AG20443 (cell line): Measurements from ENCODE around the gene LILRB3.
"Not testable (repeated sequence)": the region's sequence is repeated elsewhere in the genome, so short reads cannot be mapped to it uniquely, and the experiment has no call there.

Experiments used
- DNase-seq: peaks from one replicate; pipeline ENCODE4 v3.0.0; 2012; ENCODE audit warnings: low spot score, mixed read lengths

The LILRB3 gene

DNA sequence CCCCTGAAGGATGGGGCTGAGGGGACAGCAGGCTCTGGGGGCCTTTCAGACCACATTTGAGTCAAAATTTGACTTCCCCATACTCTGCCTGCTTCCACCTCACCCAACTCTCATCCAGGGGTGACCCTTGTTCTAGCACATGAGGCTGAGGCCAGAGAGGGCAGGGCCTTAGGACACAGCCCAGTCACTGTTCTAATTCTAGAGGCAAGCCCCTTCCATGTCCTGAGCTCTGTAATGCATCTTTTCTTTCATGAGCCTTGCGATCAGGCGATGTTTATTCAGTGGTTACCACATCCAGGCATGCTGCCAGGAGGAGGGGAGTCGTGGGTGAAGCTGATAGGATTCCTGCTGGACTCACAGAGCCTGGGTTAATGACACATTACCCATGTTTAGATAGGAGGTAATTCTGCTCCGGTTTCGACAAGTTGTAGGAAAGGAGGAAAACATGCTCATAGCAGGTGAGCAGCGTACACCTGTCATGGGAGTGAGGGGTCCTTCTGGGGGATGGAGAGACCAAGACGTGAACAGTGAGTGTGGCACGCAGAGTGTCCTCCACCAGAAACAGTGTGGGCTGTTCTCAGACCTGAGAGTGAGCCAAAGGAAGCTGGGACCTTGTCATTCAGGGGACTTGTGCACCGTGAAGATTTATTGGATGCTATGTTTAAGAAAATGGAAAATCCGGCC, 12.9 kb downstream of the LILRB3 start:
- DNase-seq, result peak; percentile 92

DNA sequence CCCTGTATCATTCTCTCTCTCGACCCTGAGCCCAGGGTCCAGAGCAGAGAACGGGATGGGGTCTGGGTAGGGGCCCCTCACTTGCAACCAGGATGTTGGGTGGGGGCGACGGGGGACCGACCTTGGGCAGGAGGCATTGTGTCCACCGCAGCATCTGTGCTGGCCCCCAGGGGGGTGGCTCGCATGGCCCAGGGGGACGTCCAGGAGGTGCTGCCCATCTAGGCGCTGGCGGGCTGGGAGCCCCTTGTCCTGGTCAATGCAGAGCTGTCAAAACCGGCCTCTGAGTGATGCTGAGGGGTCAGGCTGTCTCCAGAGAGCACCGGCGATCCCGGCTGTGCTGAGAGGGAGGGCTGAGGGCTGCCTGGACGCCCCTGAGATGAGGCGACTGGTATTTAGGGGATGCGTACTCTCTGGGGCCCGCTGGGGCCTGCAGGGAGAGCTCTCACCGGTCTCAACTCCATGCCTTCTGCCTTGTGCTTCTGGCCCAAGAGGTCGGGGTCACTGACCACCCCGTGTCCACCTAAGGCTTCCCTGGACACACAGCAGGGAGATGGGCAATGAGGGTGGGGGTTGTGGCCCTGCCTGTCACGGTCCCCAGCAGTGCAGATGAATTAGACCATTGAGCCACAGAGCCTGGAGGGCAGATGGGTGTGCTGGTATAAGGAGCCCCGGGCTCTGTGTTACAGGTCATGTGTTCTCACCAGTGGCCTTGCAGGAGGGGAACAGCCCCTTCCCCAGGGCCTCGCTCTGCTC, 13.6 kb downstream of the LILRB3 start:
- no peak for DNase-seq

DNA sequence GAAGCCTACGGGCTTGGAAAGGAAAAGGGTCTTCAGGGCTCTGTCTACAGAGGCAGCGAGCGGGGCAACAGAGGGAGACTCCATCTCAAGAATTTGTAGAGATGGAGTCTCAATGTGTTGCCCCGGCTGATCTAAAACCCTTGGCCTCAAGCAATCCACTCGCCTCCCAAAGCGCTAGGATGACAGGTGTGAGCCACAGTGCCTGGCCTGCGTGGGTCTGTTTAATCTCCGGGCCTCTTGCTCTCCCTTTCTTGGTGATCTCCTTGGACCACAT, 14.1 kb downstream of the LILRB3 start:
- DNase-seq, result no peak

DNA sequence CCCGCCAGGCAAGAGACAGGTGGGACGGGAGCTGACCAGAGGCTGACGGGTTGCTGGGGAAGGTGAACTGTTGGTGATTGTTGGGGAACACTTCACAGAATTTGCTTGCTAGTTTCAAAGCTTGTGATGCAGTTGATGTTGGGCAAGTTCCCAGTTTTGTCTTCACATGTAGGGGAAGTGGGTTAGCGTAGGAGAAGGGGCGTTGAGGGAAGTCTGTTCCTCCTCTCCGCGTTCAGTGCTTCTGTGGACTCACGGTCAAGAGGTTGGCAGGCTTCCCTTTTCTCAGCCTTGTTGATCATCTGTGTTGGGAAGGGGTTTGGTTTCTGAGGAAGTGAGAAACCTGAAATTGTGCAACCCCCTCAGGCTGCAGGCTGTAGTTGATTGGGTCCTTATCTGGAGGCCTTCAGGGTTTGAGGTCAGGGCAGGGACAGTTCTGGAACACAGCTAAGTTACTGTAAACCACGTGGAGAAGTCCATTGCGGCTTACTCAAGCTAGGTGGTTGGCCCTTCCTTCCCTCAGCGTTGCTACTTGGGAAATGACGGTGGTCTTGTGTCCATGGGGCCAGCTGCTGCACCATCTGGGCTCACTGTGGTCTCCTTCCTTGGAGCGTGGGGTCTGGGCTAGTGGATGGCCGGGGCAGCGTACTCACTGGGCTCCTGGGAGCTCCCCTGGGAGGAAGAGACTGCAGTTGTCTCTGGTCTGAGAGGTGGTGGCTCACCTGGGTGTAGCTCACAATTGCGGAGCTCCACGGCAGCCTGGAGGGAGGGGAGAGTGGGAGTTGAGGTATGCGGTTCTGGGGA, 14.6 kb downstream of the LILRB3 start:
- DNase-seq, result no peak

DNA sequence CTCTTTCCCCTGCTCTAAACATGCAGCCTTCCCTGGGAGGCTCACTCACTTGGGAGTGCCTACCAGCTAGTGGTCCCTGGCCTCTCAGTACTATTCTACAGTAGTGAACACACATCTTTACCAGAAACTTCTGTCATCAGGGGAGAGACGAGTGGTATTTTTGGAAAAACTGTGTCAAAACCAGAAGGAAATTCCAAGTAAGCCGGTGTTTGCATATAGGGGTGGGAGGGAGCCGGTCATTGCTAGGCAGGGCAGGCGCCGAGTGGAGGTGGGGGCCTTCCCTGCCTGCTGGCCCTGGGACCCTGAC, 15.2 kb downstream of the LILRB3 start:
- no peak for DNase-seq

DNA sequence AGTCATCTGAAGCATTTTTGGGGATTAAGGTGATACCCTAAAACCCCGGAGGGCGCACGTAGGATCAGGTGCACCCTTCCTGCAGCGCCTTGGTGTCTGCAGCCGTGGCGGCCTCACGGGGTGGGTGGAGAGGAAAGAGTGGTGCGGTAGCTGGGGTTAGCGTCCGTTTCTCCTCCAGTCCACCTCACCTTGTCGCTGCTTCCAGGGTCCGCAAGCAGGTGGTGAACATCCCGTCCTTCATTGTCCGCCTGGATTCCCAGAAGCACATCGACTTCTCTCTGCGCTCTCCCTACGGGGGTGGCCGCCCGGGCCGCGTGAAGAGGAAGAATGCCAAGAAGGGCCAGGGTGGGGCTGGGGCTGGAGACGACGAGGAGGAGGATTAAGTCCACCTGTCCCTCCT, 15.6 kb downstream of the LILRB3 start:
- DNase-seq, result not testable (repeated sequence)

DNA sequence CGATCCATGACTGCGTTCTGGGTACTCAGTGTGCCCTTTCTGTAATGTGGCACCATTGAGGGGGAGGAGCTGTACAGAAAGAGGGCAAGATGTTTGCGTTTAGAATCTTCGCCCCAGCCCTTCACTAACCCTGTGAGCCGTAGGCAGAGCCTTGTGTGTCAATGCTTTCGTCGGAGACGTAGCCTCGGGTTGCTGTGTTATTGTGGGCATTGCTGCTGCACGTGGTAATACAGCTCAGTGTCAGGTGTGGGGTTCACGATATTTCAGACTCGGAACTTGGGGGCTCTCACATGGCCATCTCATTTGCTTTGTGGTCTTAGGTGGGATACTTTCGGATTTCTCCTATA, 16.0 kb downstream of the LILRB3 start:
- DNase-seq, result no peak

DNA sequence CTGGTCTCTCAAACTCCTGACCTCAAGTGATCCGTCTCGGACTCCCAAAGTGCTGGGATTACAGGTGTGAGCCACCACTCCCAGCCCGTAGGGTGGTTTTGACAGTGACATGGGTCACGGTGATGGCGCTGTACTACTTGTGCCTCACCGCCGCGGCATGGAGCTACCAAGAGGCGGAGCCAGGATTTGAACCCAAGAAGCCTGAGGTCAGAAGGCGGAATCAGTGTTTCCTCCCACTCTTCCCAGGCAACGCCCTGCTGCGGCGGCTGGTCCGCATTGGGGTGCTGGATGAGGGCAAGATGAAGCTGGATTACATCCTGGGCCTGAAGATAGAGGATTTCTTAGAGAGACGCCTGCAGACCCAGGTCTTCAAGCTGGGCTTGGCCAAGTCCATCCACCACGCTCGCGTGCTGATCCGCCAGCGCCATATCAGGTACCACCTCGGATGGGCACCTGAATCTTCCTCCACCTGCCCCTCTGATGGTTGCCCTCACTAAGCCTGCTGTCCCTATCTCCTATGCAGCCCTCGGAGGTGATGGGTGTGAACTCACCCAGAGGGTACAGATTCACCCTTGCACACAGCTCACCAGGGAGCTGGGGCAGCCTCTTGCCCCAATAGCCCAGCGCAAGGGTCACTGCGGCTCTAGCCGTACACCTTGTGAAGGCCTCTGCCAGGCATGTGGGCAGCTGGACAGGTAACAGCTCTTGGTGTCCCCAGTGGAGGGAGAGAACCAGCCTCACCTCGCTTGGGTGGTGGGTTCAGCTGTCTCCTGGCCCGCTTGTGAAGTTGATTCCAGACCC, 16.6 kb downstream of the LILRB3 start:
- DNase-seq, result no peak

DNA sequence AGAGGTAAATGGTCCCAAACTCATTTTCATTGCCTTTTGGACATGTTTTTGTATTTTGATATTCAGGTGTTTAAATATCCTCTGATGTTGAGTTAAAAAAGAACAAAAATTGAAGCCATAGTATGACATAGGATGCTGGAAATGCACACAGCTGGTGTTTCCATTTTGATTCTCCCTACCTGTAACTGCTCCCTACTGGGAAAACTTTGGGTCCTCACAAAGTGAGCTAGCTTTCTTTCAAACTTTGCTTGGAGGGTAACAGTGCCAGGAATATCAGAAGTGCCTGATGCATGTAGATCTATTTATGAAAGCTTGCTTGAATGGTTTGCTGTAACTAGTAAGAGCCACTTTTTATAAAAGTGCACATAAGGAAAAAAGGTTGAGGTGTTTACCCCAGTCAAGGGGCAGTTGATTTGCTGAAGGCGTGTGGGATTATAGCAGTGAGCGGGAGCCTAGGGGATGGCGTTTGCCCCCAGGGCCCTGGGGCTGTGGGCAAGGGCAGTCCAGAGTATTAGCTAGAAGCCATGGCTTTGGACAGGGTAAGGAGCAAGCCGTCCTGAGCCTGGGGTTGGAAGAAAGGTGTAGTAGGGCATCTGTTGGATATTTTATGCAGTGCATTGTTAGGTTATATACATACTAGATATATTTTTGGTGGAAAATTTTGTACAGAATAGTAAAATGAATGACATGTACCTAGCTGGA, 17.9 kb downstream of the LILRB3 start:
- no peak for DNase-seq

DNA sequence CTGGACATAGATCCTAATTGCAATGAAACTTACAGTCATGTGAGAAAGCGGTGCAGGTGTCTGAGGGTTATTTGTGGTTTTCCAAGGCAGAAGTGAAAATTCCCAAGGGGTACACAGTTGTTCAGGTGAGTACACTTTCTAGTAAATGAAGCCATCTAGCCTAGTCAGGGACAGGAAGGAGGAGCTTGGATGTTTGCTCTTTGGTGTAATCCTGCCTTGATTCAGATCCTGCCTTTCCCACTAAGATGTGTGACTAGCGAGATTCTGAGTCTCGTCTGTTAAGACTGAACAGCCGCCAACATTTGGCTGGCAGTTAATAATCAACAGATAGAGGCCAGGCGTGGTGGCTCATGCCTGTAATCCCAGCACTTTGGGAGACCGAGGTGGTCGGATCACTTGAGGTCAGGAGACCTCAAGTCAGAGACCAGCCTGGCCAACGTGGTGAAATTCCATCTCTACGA, 19.6 kb downstream of the LILRB3 start:
- no peak for DNase-seq

DNA sequence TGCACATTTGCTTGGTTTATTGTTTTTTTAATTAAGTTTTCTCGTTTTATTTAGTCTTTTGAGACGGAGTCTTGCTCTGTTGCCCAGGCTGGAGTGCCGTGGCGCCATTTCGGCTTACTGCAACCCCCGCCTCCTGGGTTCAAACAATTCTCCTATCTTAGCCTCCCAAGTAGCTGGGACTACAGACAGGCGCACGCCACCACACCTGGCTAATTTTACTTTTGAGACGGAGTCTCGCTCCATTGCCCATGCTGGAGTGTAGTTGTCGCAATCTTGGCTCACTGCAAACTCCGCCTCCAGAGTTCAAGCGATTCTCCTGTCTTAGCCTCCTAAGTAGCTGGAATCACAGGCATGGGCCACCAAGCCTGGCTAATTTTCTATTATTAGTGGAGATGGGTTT, 20.8 kb downstream of the LILRB3 start:
- DNase-seq, result no peak

DNA sequence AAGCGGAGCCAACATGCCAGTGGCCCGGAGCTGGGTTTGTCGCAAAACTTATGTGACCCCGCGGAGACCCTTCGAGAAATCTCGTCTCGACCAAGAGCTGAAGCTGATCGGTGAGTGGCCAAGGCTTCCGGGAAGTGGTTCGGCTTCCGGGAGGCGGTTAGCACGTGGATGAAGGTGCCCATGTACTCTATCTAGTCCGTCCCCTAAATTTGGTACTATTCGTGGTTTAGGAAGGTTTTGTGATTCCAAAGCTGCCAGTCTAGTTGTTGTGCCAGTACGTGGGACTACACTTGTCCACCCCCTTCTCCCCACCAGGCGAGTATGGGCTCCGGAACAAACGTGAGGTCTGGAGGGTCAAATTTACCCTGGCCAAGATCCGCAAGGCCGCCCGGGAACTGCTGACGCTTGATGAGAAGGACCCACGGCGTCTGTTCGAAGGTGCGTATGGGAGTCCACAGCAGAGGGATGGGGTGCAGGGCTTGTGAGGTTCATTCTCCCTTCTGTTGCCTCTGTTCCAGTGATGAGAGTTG, 21.6 kb downstream of the LILRB3 start:
- no peak for DNase-seq

DNA sequence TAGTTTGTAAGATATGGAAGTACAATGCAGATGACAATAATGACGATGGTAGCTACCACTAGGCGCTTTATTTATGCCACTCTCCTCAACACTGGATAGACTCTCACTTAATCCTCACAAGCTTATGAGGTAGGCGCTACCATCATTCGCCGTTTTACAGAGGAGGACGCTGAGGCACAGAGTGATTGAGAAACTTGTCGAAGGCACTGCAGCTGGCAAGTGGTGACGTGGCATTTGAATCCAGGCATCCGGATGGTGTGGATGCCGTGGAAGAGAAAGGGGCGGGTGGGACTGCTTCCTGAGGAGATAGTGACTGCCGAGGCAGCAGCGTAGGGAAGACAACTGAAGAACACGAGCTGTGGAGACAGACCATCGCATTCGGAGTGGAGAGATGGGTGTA, 23.4 kb downstream of the LILRB3 start:
- DNase-seq, result no peak

DNA sequence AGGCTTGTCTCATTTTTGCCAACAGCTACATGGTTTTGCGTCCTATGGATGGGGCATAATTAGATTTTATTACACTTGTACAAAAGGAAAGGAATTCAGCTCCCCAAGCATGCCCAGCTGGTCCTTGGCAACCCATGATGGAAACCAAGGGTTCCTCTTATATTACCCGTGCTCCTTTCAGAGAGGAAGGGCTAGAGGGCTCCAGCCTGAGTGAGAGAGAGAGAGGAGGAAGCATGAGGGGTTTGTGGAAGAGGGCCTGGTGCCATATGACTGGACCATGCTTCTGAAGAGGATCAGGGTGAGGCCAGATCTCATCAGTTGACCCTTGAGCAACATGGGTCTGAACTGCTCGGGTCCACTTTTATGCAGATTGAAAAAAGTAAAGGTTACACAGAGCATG, 25.7 kb downstream of the LILRB3 start:
- no peak for DNase-seq

DNA sequence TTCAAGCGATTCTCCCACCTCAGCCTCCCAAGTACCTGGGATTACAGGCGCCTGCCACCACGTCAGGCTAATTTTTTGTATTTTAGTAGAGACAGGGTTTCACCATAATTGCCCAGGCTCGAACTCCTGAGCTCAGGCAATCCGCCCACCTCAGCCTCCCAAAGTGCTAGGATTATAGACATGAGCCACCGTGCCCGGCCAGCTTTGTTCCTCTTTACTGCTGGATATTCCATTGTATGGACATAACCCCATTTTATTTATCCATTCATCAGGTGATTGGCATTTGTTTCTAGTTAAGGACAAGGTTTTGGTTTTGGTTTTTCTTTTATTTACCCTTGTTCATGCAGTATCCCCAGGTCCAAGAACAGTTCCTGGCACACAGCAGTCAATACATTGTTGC, 26.3 kb downstream of the LILRB3 start:
- no peak for DNase-seq

DNA sequence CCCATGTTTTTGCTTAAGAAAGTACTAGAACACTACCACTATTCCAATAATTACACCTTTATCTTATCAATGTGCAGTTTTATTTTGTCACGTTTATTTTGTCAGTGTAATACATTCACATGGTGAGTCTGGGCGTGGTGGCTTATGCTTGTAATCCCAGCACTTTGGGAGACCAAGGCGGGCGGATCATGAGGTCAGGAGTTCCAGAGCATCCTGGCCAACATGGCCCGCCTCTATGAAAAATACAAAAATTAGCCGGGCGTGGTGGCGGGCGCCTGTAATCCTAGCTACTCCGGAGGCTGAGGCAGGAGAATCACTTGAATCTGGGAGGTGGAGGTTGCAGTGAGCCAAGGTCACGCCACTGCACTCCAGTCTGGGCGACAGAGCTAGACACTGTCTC, 28.3 kb downstream of the LILRB3 start:
- DNase-seq, result not testable (repeated sequence)

DNA sequence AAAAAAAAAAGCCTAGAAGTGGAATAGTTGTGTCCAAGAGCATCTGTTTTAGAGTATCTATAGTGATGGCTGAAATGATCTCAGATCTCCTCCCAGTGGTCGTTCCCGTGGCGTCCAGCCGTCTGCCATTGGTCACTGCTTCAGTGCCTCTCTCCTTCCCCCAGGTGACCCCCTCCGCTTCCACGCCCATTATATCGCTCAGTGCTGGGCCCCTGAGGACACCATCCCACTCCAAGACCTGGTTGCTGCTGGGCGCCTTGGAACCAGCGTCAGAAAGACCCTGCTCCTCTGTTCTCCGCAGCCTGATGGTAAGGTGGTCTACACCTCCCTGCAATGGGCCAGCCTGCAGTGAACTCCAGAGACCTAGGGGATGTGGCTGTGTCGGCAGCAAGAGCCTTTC, 29.8 kb downstream of the LILRB3 start:
- no peak for DNase-seq

DNA sequence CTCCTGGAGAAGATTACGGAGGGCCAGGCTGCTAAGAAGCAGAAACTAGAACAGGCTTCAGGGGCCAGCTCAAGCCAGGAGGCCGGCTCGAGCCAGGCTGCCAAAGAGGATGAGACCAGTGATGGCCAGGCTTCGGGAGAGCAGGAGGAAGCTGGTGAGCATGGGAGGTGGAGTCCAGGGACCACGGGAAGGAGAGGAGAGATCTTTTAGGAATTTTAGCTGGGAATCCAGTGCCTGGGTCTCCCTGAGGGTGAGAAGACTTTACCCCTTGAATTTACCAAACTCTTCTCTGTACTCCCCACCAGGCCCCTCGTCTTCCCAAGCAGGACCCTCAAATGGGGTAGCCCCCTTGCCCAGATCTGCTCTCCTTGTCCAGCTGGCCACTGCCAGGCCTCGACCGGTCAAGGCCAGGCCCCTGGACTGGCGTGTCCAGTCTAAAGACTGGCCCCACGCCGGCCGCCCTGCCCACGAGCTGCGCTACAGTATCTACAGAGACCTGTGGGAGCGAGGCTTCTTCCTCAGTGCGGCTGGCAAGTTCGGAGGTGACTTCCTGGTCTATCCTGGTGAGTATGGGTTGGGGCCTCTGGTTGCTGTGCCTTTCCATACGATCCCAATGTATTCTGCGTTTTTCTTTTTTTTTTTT, 30.9 kb downstream of the LILRB3 start:
- DNase-seq, result no peak

DNA sequence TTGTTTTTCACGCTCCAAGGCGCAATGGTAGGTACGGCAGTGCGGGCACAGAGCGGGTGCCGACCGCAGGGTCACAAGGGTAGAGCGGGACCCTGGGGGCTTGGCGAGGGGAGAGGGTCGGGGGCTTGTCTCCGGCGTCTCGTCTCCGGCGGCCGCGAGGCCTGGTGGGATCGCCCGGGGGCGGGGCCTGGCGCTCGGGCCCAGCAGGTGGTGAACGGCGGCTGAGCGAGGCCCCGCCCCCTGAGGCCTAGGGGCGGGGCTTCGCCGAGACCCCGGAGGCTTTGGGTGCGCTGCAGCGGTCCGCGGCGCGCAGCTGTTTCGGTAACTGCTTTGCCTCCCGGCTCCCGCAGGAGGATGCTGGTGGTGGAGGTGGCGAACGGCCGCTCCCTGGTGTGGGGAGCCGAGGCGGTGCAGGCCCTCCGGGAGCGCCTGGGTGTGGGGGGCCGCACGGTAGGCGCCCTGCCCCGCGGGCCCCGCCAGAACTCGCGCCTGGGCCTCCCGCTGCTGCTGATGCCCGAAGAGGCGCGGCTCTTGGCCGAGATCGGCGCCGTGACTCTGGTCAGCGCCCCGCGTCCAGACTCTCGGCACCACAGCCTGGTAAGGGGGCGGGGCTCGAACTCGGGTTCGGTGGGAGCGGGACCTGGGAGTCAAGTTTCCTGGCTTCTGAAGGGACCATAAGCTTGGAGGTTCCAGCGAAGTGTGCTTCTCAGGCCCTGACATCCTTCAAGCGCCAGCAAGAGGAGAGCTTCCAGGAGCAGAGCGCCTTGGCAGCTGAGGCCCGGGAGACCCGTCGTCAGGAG, 31.6 kb downstream of the LILRB3 start, which contains the start of gene TSEN34:
Gene TSEN34, plus strand, starts transcription at position 298 of the 800 bp plus-strand sequence. Its CDS starts 57 bp downstream, at position 355.
- peak; percentile 81 for DNase-seq

DNA sequence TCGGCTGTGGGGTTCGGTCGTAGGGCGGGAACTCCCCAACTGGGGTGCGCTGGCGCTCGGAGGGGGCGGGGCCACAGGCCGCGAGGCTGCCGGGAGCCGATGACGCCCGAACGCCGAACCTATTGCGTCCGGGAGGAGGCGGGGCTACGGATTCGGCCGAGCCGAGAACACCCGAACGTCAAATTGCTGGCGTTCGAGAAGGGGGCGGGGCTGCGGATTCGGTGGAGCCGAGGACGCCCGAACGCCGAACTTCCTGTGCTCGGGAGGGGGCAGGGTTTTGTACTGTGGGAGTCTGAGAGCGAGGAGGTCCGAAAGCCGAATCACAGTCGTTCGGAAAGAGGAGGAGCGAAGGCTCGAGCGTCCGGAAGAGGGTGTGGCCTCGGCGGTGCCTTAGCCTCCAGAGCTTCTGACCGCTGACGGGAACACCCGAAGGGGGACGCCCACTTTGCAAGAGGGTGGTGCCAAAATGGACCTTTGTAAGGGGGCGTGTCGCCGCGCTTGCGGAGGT, 32.2 kb downstream of the LILRB3 start:
- peak; percentile 88 for DNase-seq
